Measurements from ENCODE around the gene INAFM1. TPM values are rescaled to one million over a fixed set of nuclear protein-coding genes. Genes with fewer than 3 reads are reported as not detected.

The INAFM1 gene
- total and polyA plus RNA-seq, 9 of the 15 experiments (the other 6 are each of a cell fraction or from before 2014, with no cell fraction given) = 0.71 to 30.9 (median 3.1) TPM

DNA sequence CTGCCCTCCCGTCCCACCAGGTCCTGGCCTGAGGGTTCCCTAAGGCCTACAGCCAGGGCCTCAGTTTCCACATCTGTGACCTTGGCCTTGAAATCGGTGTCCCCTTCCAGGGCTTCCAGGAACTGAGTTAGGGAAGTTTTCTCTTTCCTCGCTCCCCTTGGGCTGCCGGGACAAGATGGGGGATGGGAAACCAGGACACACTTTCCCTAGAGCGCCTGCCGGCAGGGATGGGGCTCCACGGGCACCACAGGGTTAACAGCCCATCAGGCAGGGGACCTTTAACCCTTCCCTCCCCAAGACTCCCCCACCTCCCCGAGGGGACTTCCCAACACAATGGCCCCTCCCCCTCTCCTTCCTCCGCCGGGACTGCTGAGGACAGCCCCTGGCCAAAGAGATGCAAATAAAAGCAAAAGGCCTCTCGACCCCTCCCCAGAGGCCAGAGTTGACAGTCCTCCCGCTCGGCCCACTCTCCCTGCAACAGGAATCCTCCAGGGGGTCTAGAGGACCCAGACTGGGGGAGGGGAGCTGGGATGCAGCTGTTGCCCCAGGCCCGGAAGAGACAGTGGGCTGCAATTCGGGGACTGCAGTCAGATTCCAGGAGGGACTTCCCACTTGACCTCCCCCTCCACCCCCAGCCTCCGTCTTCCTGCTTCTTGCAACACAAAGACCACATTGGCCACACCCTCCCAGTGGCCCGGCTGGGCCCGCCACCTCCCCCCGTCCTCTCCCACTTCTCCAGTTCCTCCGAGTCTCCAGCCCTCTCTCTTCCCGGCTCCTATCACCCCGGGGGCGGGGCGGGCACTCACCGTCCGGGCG is 47.1 kb upstream of the INAFM1 start (continued):
- no peak; the same call in 1 of the 2 replicates for TF ChIP-seq ZBTB43 (CRISPR knock-in tag; IDR thresholded peaks at IDR 0.05)
- TF ChIP-seq EZH2 (IDR thresholded peaks at IDR 0.05; ENCODE audit: borderline replicate concordance, low read depth, low read length) = no peak
- no peak for TF ChIP-seq HNRNPK (IDR thresholded peaks at IDR 0.05; ENCODE audit: low read depth, low read length, poor library complexity, severe bottlenecking)
- no peak for TF ChIP-seq FOXJ3 (CRISPR knock-in tag; IDR thresholded peaks at IDR 0.05)
- TF ChIP-seq ZNF583 (CRISPR knock-in tag; IDR thresholded peaks at IDR 0.05) = no peak; the same call in 1 of the 2 replicates
- TF ChIP-seq SETDB1 (IDR thresholded peaks at IDR 0.05; ENCODE audit: low read length) = no peak
- TF ChIP-seq GTF3C2 (IDR thresholded peaks at IDR 0.05; ENCODE audit: borderline replicate concordance, extremely low read depth, insufficient read length) = no peak
- no peak for TF ChIP-seq ILK (tag; IDR thresholded peaks at IDR 0.05; ENCODE audit: borderline replicate concordance, low read depth)
- no peak for TF ChIP-seq CREBBP (IDR thresholded peaks at IDR 0.05; ENCODE audit: low read depth, low read length)
- TF ChIP-seq EWSR1 (IDR thresholded peaks at IDR 0.05; ENCODE audit: borderline replicate concordance, low read depth, partially characterized antibody) = no peak
- 0 out of 2 replicates have a peak, but pooled peaks have one; percentile 18 for TF ChIP-seq BACH1 (tag; IDR thresholded peaks at IDR 0.05)
- TF ChIP-seq ZNF644 (tag; IDR thresholded peaks at IDR 0.05; ENCODE audit: low read depth) = peak; percentile 44
- TF ChIP-seq DIDO1 (tag; IDR thresholded peaks at IDR 0.05; ENCODE audit: low read depth) = no peak
- no peak for TF ChIP-seq BCL6 (CRISPR knock-in tag; IDR thresholded peaks at IDR 0.05)
- TF ChIP-seq STAT5A (IDR thresholded peaks at IDR 0.05; ENCODE audit: borderline replicate concordance, low read length) = peak; percentile 71; the same call in 1 of the 2 replicates
- TF ChIP-seq STAG1 (CRISPR knock-in tag; IDR thresholded peaks at IDR 0.05; ENCODE audit: borderline replicate concordance) = no peak
- peak; percentile 37 for TF ChIP-seq KDM5B (IDR thresholded peaks at IDR 0.05; ENCODE audit: insufficient replicate concordance, low read depth, low read length)
- no peak for TF ChIP-seq POLR3A (IDR thresholded peaks at IDR 0.05; ENCODE audit: borderline replicate concordance, extremely low read depth, insufficient read depth, insufficient read length)
- TF ChIP-seq RB1 (IDR thresholded peaks at IDR 0.05; ENCODE audit: low read depth) = no peak
- peak; percentile 93 for TF ChIP-seq ZBTB7A (IDR thresholded peaks at IDR 0.05; ENCODE audit: borderline replicate concordance, control insufficient read depth, low read depth, low read length)
- TF ChIP-seq ZNF347 (CRISPR knock-in tag; IDR thresholded peaks at IDR 0.05; ENCODE audit: low read depth) = no peak
- TF ChIP-seq ZNF184 (CRISPR knock-in tag; IDR thresholded peaks at IDR 0.05) = no peak
- TF ChIP-seq NCOA4 (IDR thresholded peaks at IDR 0.05; ENCODE audit: partially characterized antibody) = no peak
- no peak for TF ChIP-seq KAT2B (IDR thresholded peaks at IDR 0.05; ENCODE audit: low read depth, low read length)

Data from K562 (cell line).